Common myeloid progenitor, CD34-positive (primary cell): ENCODE results near the gene DNAI4.
"Not testable (repeated sequence)": the region's sequence is repeated elsewhere in the genome, so short reads cannot be mapped to it uniquely, and the experiment has no call there.

Experiments
- CTCF ChIA-PET: fragments of 350-600 bp; sonication (Branson Sonifier 250); formaldehyde crosslinking; loops from one replicate; lab custom pipeline; 2021; ENCODE audit warnings: antibody characterized with exemption; lab: Charles Lee
- POLR2A ChIA-PET: fragments of 350-600 bp; sonication (Branson Sonifier 250); formaldehyde crosslinking; loops from one replicate; lab custom pipeline; 2021; ENCODE audit warnings: antibody characterized with exemption; lab: Charles Lee
- DNase-seq, 3 donors: peaks; one replicate each; pipeline versions ENCODE4 v3.0.0 to v3.0.0-alpha.2; 2013
- H3K27ac ChIP-seq, 2 experiments: 1 replicate in 1 of 2; 2 replicates in 1 of 2; pipeline ENCODE4 v1.7.0; 2013; ENCODE audit warnings: inconsistent platforms in 2 of 2, low read length in 2 of 2, mild to moderate bottlenecking in 2 of 2, low read depth in 1 of 2, moderate library complexity in 1 of 2; ENCODE audit not compliant: severe bottlenecking in 2 of 2, insufficient read depth in 1 of 2, poor library complexity in 1 of 2
- H3K27me3 ChIP-seq, 5 experiments: replicated peaks in 2 of 5; 1 replicate in 3 of 5; 2 replicates in 2 of 5; pipeline versions ENCODE4 v1.6.1 to v1.7.0; 2013; ENCODE audit warnings: low read length in 4 of 5, mild to moderate bottlenecking in 2 of 5, moderate library complexity in 2 of 5, inconsistent platforms in 1 of 5; ENCODE audit not compliant: insufficient read depth in 5 of 5, control insufficient read depth in 4 of 5
- H3K36me3 ChIP-seq, 4 experiments: 1 replicate in 2 of 4; 2 replicates in 2 of 4; pipeline versions ENCODE4 v1.6.1 to v1.7.0; 2013; ENCODE audit warnings: low read length in 3 of 4, control low read depth in 1 of 4, mild to moderate bottlenecking in 1 of 4; ENCODE audit not compliant: control insufficient read depth in 4 of 4, insufficient read depth in 4 of 4
- H3K4me1 ChIP-seq, 4 experiments: 1 replicate in 3 of 4; 2 replicates in 1 of 4; pipeline versions ENCODE4 v1.6.1 to v1.7.1; 2013; ENCODE audit warnings: low read length in 3 of 4, mild to moderate bottlenecking in 3 of 4, control low read depth in 1 of 4, inconsistent platforms in 1 of 4, moderate library complexity in 1 of 4; ENCODE audit not compliant: control insufficient read depth in 4 of 4, insufficient read depth in 4 of 4; ENCODE audit errors: control extremely low read depth in 1 of 4
- H3K4me3 ChIP-seq, 7 experiments: 1 replicate in 4 of 7; 2 replicates in 3 of 7; pipeline versions ENCODE4 v1.5.1 to v1.7.0; 2013; ENCODE audit warnings: mild to moderate bottlenecking in 7 of 7, low read length in 6 of 7, moderate library complexity in 6 of 7, inconsistent platforms in 2 of 7, low read depth in 2 of 7, control low read depth in 1 of 7; ENCODE audit not compliant: insufficient read depth in 4 of 7, control insufficient read depth in 1 of 7; ENCODE audit errors: extremely low read depth in 1 of 7
- H3K9me3 ChIP-seq, 5 experiments: 1 replicate in 4 of 5; 2 replicates in 1 of 5; pipeline versions ENCODE4 v1.6.1 to v1.7.1; 2013; ENCODE audit warnings: low read length in 4 of 5, mild to moderate bottlenecking in 2 of 5, inconsistent platforms in 1 of 5, low read depth in 1 of 5, moderate library complexity in 1 of 5; ENCODE audit not compliant: control insufficient read depth in 4 of 5, insufficient read depth in 2 of 5; ENCODE audit errors: control extremely low read depth in 1 of 5
- WGBS: methylation state at CpG from one replicate; pipeline ENCODE4 v1.1.5; 2013; ENCODE audit not compliant: insufficient coverage; 5-methylcytosine and 5-hydroxymethylcytosine counted together

DNAI4 gene

GRCh38 chr1:66876664-66877063 is 48.0 kb downstream of the DNAI4 start:
- Histone ChIP-seq H3K27me3 (no peaks in the 10 kb centered on the region), H3K36me3 (no peaks in the 10 kb centered on the region), H3K4me3 (no peak overlapping the region), H3K27ac (no peak overlapping the region), H3K9me3 (peaks cover 0 to 21% (median 5%) of the 10 kb centered on the region in 5 experiments), H3K4me1 (no peaks in the 10 kb centered on the region)
- ChIA-PET POLR2A (no interaction called here), CTCF (no interaction called here)
- no CpG with 5 or more reads among the region's 1 CpG for WGBS
- DNase-seq: no peak

GRCh38 chr1:66873111-66873510 is 51.5 kb downstream of the DNAI4 start:
- CTCF ChIA-PET: no interaction called here
- no peak for DNase-seq
- H3K4me3 ChIP-seq: no peak overlapping the region
- H3K4me1 ChIP-seq: no peaks in the 10 kb centered on the region
- no peak overlapping the region for H3K27ac ChIP-seq
- POLR2A ChIA-PET: no interaction called here
- H3K27me3 ChIP-seq: no peaks in the 10 kb centered on the region
- no peaks in the 10 kb centered on the region for H3K36me3 ChIP-seq
- 100% methylated on average over 1 of the region's 5 CpGs for WGBS
- no peaks in the 10 kb centered on the region for H3K9me3 ChIP-seq

GRCh38 chr1:66872024-66872423 is 52.6 kb downstream of the DNAI4 start:
- H3K27me3 ChIP-seq, H3K4me1 ChIP-seq, H3K9me3 ChIP-seq, CTCF ChIA-PET, H3K27ac ChIP-seq, DNase-seq, H3K36me3 ChIP-seq, POLR2A ChIA-PET, H3K4me3 ChIP-seq: not testable (repeated sequence)
- 96% methylated on average over 4 of the region's 7 CpGs for WGBS

- ChIA-PET CTCF (no interaction called here), POLR2A (no interaction called here)
- Histone ChIP-seq H3K36me3 (no peaks in the 10 kb centered on the region), H3K27ac (no peak overlapping the region), H3K27me3 (no peaks in the 10 kb centered on the region), H3K9me3 (no peaks in the 10 kb centered on the region), H3K4me3 (no peak overlapping the region), H3K4me1 (no peaks in the 10 kb centered on the region)
- DNase-seq: no peak
- 100% methylated on average over 1 of the region's 2 CpGs for WGBS
Measured at GRCh38 chr1:66867501-66867900, 57.2 kb downstream of the DNAI4 start.

GRCh38 chr1:66860529-66860928 is 64.1 kb downstream of the DNAI4 start:
- H3K4me3 ChIP-seq: no peak overlapping the region
- no peaks in the 10 kb centered on the region for H3K27me3 ChIP-seq
- ChIA-PET CTCF (no interaction called here), POLR2A (no interaction called here)
- no peaks in the 10 kb centered on the region for H3K36me3 ChIP-seq
- H3K27ac ChIP-seq: no peak overlapping the region
- no peak for DNase-seq
- WGBS: no CpG with 5 or more reads among the region's 3 CpGs
- no peaks in the 10 kb centered on the region for H3K9me3 ChIP-seq
- H3K4me1 ChIP-seq: no peaks in the 10 kb centered on the region

- POLR2A ChIA-PET: no interaction called here
- Histone ChIP-seq H3K36me3 (no peaks in the 10 kb centered on the region), H3K9me3 (peaks cover 0 to 4% (median 0%) of the 10 kb centered on the region in 5 experiments), H3K27me3 (no peaks in the 10 kb centered on the region), H3K4me1 (no peaks in the 10 kb centered on the region), H3K27ac (no peak overlapping the region), H3K4me3 (no peak overlapping the region)
- 100% methylated on average over 1 of the region's 1 CpG for WGBS
- CTCF ChIA-PET: no interaction called here
- DNase-seq: no peak
Measured at GRCh38 chr1:66853379-66853778, 71.3 kb downstream of the DNAI4 start.

GRCh38 chr1:66852870-66853269 is 71.8 kb downstream of the DNAI4 start:
- Histone ChIP-seq H3K4me3 (no peak overlapping the region), H3K36me3 (no peaks in the 10 kb centered on the region), H3K9me3 (peaks cover 0 to 4% (median 0%) of the 10 kb centered on the region in 5 experiments), H3K27ac (no peak overlapping the region), H3K4me1 (no peaks in the 10 kb centered on the region), H3K27me3 (no peaks in the 10 kb centered on the region)
- POLR2A ChIA-PET: no interaction called here
- DNase-seq: no peak
- CTCF ChIA-PET: no interaction called here
- 100% methylated on average over 1 of the region's 2 CpGs for WGBS
